SK-N-SH (cell line): Measurements from ENCODE around the gene HSF4. TPM values are rescaled to one million over a fixed set of nuclear protein-coding genes. Genes with fewer than 3 reads are reported as not detected.

Experiments used
- CTCF ChIA-PET: fragments of 300-600, 350-600 bp; formaldehyde crosslinking; extraction: SDS; loops from one replicate; lab custom pipeline; 2021; lab: Yijun Ruan, JAX
- POLR2A ChIA-PET: fragments of 350-600 bp; sonication (Branson Sonifier 250); formaldehyde crosslinking; extraction: SDS; loops from one replicate; lab custom pipeline; 2020; ENCODE audit warnings: antibody characterized with exemption, inconsistent platforms; lab: Yijun Ruan, JAX
- DNase-seq: peaks from one replicate; pipeline ENCODE4 v3.0.0; 2012
- H2AFZ ChIP-seq: fragments of 200-600 bp; sonication (generic); 2 replicates; pipeline ENCODE4 v1.8.1; 2016; ENCODE audit warnings: antibody characterized with exemption, mild to moderate bottlenecking, low read depth
- H3F3A ChIP-seq: fragments of 200-600 bp; sonication (generic); replicated peaks from 2 replicates; pipeline ENCODE3; 2016; ENCODE audit warnings: antibody characterized with exemption, mild to moderate bottlenecking; ENCODE audit not compliant: insufficient read depth
- H3K27ac ChIP-seq, 2 experiments: fragments of 200-500 bp in 1 of 2; fragments of 200-600 bp in 1 of 2; sonication (Bioruptor generic) in 1 of 2; sonication (generic), shearing (Covaris generic) in 1 of 2; 2 replicates each; pipeline versions ENCODE4 v1.5.1 to v1.6.1; 2014 to 2016; ENCODE audit warnings: low read depth in 2 of 2, inconsistent platforms in 1 of 2, low read length in 1 of 2, mild to moderate bottlenecking in 1 of 2, mixed read lengths in 1 of 2
- H3K27me3 ChIP-seq: fragments of 200-600 bp; sonication (generic), shearing (Covaris generic); 2 replicates; pipeline ENCODE4 v1.6.1; 2016; ENCODE audit warnings: mixed run types; ENCODE audit not compliant: insufficient read depth
- H3K36me3 ChIP-seq, 2 experiments: fragments of 200-500 bp in 1 of 2; fragments of 200-600 bp in 1 of 2; sonication (Bioruptor generic) in 1 of 2; sonication (generic) in 1 of 2; replicated peaks in 1 of 2; 2 replicates each; pipeline versions ENCODE3 to v1.5.1; 2014 to 2016; ENCODE audit warnings: low read length in 1 of 2, mild to moderate bottlenecking in 1 of 2; ENCODE audit not compliant: insufficient read depth in 2 of 2, control insufficient read depth in 1 of 2
- H3K4me1 ChIP-seq, 2 experiments: fragments of 200-500 bp in 1 of 2; fragments of 200-600 bp in 1 of 2; sonication (Bioruptor generic) in 1 of 2; sonication (generic), shearing (Covaris generic) in 1 of 2; 2 replicates each; pipeline versions ENCODE4 v1.5.1 to v1.6.1; 2014 to 2016; ENCODE audit warnings: low read depth in 1 of 2, low read length in 1 of 2, mixed run types in 1 of 2; ENCODE audit not compliant: insufficient read depth in 2 of 2, control insufficient read depth in 1 of 2
- H3K4me2 ChIP-seq: fragments of 200-600 bp; sonication (generic), shearing (Covaris generic); 2 replicates; pipeline ENCODE4 v1.6.1; 2017; ENCODE audit warnings: mixed run types
- H3K4me3 ChIP-seq, 2 experiments: fragments of 200-500 bp in 1 of 2; fragments of 200-600 bp in 1 of 2; sonication (Bioruptor generic) in 1 of 2; sonication (generic), shearing (Covaris generic) in 1 of 2; 2 replicates each; pipeline versions ENCODE4 v1.5.1 to v1.8.1; 2014 to 2016; ENCODE audit warnings: low read depth in 2 of 2, inconsistent platforms in 1 of 2, low read length in 1 of 2, mild to moderate bottlenecking in 1 of 2, mixed read lengths in 1 of 2, moderate library complexity in 1 of 2
- H3K79me2 ChIP-seq: fragments of 200-600 bp; sonication (generic); 2 replicates; pipeline ENCODE4 v1.8.1; 2017; ENCODE audit warnings: mild to moderate bottlenecking; ENCODE audit not compliant: insufficient read depth
- H3K9ac ChIP-seq: fragments of 200-600 bp; sonication (generic); 2 replicates; pipeline ENCODE4 v1.6.1; 2017; ENCODE audit warnings: mixed run types
- H3K9me2 ChIP-seq: fragments of 200-600 bp; sonication (generic); 2 replicates; pipeline ENCODE4 v1.6.1; 2017; ENCODE audit warnings: mixed run types
- H3K9me3 ChIP-seq: fragments of 200-600 bp; sonication (generic); 2 replicates; pipeline ENCODE4 v1.6.1; 2017; ENCODE audit warnings: mixed run types, mild to moderate bottlenecking, moderate library complexity
- H4K20me1 ChIP-seq: fragments of 200-600 bp; sonication (generic); 2 replicates; pipeline ENCODE4 v1.6.1; 2017; ENCODE audit warnings: mild to moderate bottlenecking, mixed run types; ENCODE audit not compliant: insufficient read depth
- FOXJ3 ChIP-seq: sonication (generic); formaldehyde crosslinking; IDR thresholded peaks from 2 replicates; pipeline ENCODE4 v1.5.1; 2020; ENCODE audit warnings: mild to moderate bottlenecking, missing genetic modification reagents
- FOXM1 ChIP-seq: IDR thresholded peaks from 2 replicates; pipeline ENCODE4 v1.4.0; 2012; ENCODE audit warnings: low read depth, mild to moderate bottlenecking
- GABPA ChIP-seq: IDR thresholded peaks from 2 replicates; pipeline ENCODE4 v1.4.0; 2012; ENCODE audit warnings: low read depth, mild to moderate bottlenecking
- JUND ChIP-seq: IDR thresholded peaks from 2 replicates; pipeline ENCODE4 v1.4.0; 2012
- MEF2A ChIP-seq: IDR thresholded peaks from 2 replicates; pipeline ENCODE4 v1.4.0; 2012; ENCODE audit warnings: low read depth, borderline replicate concordance
- NFIC ChIP-seq: IDR thresholded peaks from 2 replicates; pipeline ENCODE4 v1.4.0; 2012; ENCODE audit warnings: borderline replicate concordance
- POLR2AphosphoS5 ChIP-seq: IDR thresholded peaks from 2 replicates; pipeline ENCODE4 v1.6.1; 2012; ENCODE audit warnings: low read depth, low read length
- RAD21 ChIP-seq: IDR thresholded peaks from 2 replicates; pipeline ENCODE4 v1.6.1; 2012; ENCODE audit warnings: mild to moderate bottlenecking, low read length
- RFX5 ChIP-seq: IDR thresholded peaks from 2 replicates; pipeline ENCODE4 v1.6.1; 2012; ENCODE audit warnings: mild to moderate bottlenecking, improper control_type of control experiment, low read length
- TAF1 ChIP-seq: IDR thresholded peaks from 2 replicates; pipeline ENCODE4 v1.6.1; 2012; ENCODE audit warnings: low read depth, mild to moderate bottlenecking, low read length, moderate library complexity, borderline replicate concordance
- TCF12 ChIP-seq: IDR thresholded peaks from 2 replicates; pipeline ENCODE4 v1.4.0; 2012
- USF1 ChIP-seq: IDR thresholded peaks from 2 replicates; pipeline ENCODE4 v1.4.0; 2012; ENCODE audit warnings: low read depth, borderline replicate concordance
- USF2 ChIP-seq: fragments of 150-350 bp; IDR thresholded peaks from 2 replicates; pipeline ENCODE4 v1.6.1; 2017; ENCODE audit warnings: antibody characterized with exemption, low read length, low read depth, borderline replicate concordance
- YY1 ChIP-seq: IDR thresholded peaks from 2 replicates; pipeline ENCODE4 v1.4.0; 2012; ENCODE audit warnings: low read depth, mild to moderate bottlenecking
- WGBS: methylation state at CpG from one replicate; pipeline ENCODE4 v1.1.6; 2017; ENCODE audit warnings: low lambda C conversion rate; 5-methylcytosine and 5-hydroxymethylcytosine counted together
- polyA plus RNA-seq, 3 experiments: library from polyadenylated mRNA; depleted of rRNA; stranded (reverse); fragments of >200 nt; gene quantifications; 2 replicates each; pipeline ENCODE4 v1.2.3, GENCODE V29; 2012
- TF ChIP-seq, protein P1 (sequence below): IDR thresholded peaks from 2 replicates; pipeline ENCODE4 v1.4.0; 2012; ENCODE audit warnings: low read depth

Gene HSF4
- polyA plus RNA-seq, 1 of the 3 experiments (the other 2 are of a cell fraction), result 33.4 TPM

GRCh38 chr16:67186550-67186950, 22.0 kb downstream of the HSF4 start (continued):
- TF ChIP-seq USF1 (no peak), YY1 (peak; percentile 50; the same call in 1 of the 2 replicates), RAD21 (no peak), RFX5 (no peak), TCF12 (peak; percentile 32; the same call in 1 of the 2 replicates), USF2 (no peak), JUND (no peak; the same call in 1 of the 2 replicates), MEF2A (no peak)

DNA sequence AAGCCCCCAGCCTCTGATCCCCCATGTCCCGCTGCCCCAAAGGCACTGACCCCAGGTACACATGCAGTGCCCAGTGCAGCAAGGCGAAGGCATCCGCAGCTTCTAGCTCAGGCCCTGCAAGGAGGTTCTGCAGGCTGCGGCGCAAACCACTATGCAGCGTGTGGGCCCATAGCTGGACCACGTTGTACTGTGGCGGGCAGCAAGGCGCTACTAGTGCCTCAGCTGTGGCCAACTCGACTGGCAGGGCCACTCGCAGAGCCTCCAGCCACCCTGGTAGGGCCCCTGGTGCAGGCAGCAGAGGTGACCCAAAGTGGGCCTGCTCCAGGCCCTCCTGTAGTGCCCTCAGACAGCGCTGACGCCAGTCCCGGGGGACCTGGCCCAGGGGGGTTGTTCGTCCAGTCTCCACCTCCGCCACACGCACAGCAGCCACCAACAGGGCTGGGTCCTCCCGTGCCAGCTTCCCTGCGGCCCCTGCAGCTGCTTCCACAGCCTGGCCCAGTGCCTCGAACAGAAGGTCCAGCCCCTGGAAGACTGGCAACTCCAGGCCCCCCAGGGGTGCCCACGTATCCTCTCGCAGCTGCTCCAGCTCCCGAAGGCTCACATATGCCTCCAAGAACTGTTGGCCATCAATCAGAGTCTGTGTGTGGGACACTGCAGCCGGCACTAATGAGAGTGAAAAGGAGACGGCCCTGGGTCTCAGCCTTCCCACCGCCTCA, 22.8 kb downstream of the HSF4 start:
- TF ChIP-seq YY1 (no peak), RAD21 (no peak), FOXJ3 (CRISPR knock-in tag) (no peak), FOXM1 (no peak), GABPA (no peak), RFX5 (no peak), TAF1 (no peak), POLR2AphosphoS5 (no peak), NFIC (no peak)
- TF ChIP-seq, protein P1, sequence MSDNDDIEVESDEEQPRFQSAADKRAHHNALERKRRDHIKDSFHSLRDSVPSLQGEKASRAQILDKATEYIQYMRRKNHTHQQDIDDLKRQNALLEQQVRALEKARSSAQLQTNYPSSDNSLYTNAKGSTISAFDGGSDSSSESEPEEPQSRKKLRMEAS, result no peak
- H2AFZ ChIP-seq, result no peak overlapping the region
- no peak for DNase-seq
- no peak overlapping the region for H3K9ac ChIP-seq
- POLR2A ChIA-PET, result no interaction called here
- 0 out of 4 replicates have a peak overlapping the region, but pooled peaks of 1 of the 2 experiments have one; percentile 36 for H3K4me3 ChIP-seq
- no peaks in the 10 kb centered on the region for H3K36me3 ChIP-seq
- H3K27me3 ChIP-seq, result no peaks in the 10 kb centered on the region
- no peaks in the 10 kb centered on the region for H3K9me2 ChIP-seq
- peaks cover 22% of the 10 kb centered on the region for H3F3A ChIP-seq
- H3K4me2 ChIP-seq, result peak overlapping the region; percentile 92
- 84% methylated on average over 14 of the region's 26 CpGs for WGBS
- peaks cover 18% of the 10 kb centered on the region for H3K79me2 ChIP-seq
- H3K4me1 ChIP-seq, result peaks cover 18 to 25% of the 10 kb centered on the region in 2 experiments
- peak overlapping the region in 1 of 2 experiments; percentile 57; a peak in 2 of 4 replicates for H3K27ac ChIP-seq
- H3K9me3 ChIP-seq, result no peaks in the 10 kb centered on the region
- H4K20me1 ChIP-seq, result 0 out of 2 replicates have a peak, but pooled peaks cover 1% of the 10 kb centered on the region
- CTCF ChIA-PET, result interaction anchor here (0.6 to 3.5 kb wide), 5 partner anchors 13 to 233 kb away, joined by 3 to 11 read pairs (median 6); partner anchors contain the start of gene CES3
